Germinal center (tissue), 1 donor: ENCODE results near the gene SLC37A3.
A peak's percentile ranks its signal among the peaks of the same experiment; 100 is the strongest.
"Not testable (repeated sequence)": the region's sequence is repeated elsewhere in the genome, so short reads cannot be mapped to it uniquely, and the experiment has no call there.

Source experiments
- DNase-seq: peaks from one replicate; pipeline ENCODE4 v3.0.0; 2012; ENCODE audit warnings: mixed read lengths, low spot score

SLC37A3 gene

GRCh38 chr7:140347218-140347617 is 51.1 kb downstream of the SLC37A3 start:
- DNase-seq = no peak

- DNase-seq = no peak
Observed at GRCh38 chr7:140345426-140345825, 52.9 kb downstream of the SLC37A3 start.

GRCh38 chr7:140342727-140343514 is 55.4 kb downstream of the SLC37A3 start:
- DNase-seq = peak; percentile 38

- not testable (repeated sequence) for DNase-seq
Observed at GRCh38 chr7:140338959-140339358, 59.4 kb downstream of the SLC37A3 start.

GRCh38 chr7:140334341-140335057 is 63.8 kb downstream of the SLC37A3 start:
- DNase-seq = no peak

GRCh38 chr7:140333686-140334085 is 64.6 kb downstream of the SLC37A3 start:
- DNase-seq = no peak

GRCh38 chr7:140333223-140333622 is 65.1 kb downstream of the SLC37A3 start:
- DNase-seq = no peak

GRCh38 chr7:140330595-140330994 is 67.7 kb downstream of the SLC37A3 start:
- no peak for DNase-seq

- no peak for DNase-seq
Observed at GRCh38 chr7:140330128-140330527, 68.2 kb downstream of the SLC37A3 start.

- DNase-seq = no peak
Observed at GRCh38 chr7:140327261-140327661, 71.1 kb downstream of the SLC37A3 start.

GRCh38 chr7:140326116-140326928 is 72.0 kb downstream of the SLC37A3 start:
- DNase-seq = peak; percentile 61

GRCh38 chr7:140325600-140325999 is 72.7 kb downstream of the SLC37A3 start:
- DNase-seq = no peak

GRCh38 chr7:140324714-140325113 is 73.6 kb downstream of the SLC37A3 start:
- no peak for DNase-seq

GRCh38 chr7:140322759-140323158 is 75.6 kb downstream of the SLC37A3 start:
- no peak for DNase-seq

- DNase-seq = not testable (repeated sequence)
Observed at GRCh38 chr7:140320078-140320477, 78.3 kb downstream of the SLC37A3 start.

- DNase-seq = no peak
Observed at GRCh38 chr7:140317999-140318398, 80.3 kb downstream of the SLC37A3 start.

- DNase-seq = no peak
Observed at GRCh38 chr7:140317597-140317996, 80.7 kb downstream of the SLC37A3 start.

- no peak for DNase-seq
Observed at GRCh38 chr7:140316165-140316661, 82.1 kb downstream of the SLC37A3 start.

GRCh38 chr7:140315498-140316164 is 82.7 kb downstream of the SLC37A3 start:
- DNase-seq = no peak

- DNase-seq = no peak
Observed at GRCh38 chr7:140314573-140315480, 83.5 kb downstream of the SLC37A3 start.
